LNCaP clone FGC (cell line): ENCODE data around the gene NSD1.

ENCODE experiments used
- DNase-seq: peaks from one replicate; pipeline ENCODE4 v3.0.0-alpha.2; 2011; ENCODE audit warnings: low read depth
- H3K4me3 ChIP-seq: 2 replicates; pipeline ENCODE4 v1.5.1; 2011; ENCODE audit warnings: mild to moderate bottlenecking, low read depth, low read length, control low read depth
- TF ChIP-seq, protein P1 (sequence below): IDR thresholded peaks from 2 replicates; pipeline ENCODE4 v1.5.1; 2012; ENCODE audit warnings: mild to moderate bottlenecking; ENCODE audit not compliant: control insufficient read depth, insufficient read depth; ENCODE audit errors: extremely low read depth

Gene NSD1

DNA sequence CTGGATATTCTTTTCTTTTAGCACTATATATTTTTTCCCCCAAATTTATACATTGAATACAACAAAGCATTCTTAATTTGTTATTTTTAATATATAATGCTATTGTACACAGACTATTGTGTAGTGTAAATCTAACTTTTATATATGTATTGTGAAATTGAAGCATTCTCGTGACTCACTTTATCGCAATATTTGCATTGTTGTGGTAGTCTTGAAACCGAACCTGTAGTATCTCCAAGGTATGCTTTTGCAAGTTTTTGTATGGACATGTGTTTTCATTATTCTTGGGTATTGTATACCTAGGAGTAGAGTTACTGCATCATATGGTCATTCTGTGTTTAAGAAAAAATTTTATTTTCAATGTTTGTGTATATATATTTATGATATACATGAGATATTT, 49.6 kb downstream of the NSD1 start:
- no peak for DNase-seq
- H3K4me3 ChIP-seq, result no peak overlapping the region
- TF ChIP-seq, protein P1, sequence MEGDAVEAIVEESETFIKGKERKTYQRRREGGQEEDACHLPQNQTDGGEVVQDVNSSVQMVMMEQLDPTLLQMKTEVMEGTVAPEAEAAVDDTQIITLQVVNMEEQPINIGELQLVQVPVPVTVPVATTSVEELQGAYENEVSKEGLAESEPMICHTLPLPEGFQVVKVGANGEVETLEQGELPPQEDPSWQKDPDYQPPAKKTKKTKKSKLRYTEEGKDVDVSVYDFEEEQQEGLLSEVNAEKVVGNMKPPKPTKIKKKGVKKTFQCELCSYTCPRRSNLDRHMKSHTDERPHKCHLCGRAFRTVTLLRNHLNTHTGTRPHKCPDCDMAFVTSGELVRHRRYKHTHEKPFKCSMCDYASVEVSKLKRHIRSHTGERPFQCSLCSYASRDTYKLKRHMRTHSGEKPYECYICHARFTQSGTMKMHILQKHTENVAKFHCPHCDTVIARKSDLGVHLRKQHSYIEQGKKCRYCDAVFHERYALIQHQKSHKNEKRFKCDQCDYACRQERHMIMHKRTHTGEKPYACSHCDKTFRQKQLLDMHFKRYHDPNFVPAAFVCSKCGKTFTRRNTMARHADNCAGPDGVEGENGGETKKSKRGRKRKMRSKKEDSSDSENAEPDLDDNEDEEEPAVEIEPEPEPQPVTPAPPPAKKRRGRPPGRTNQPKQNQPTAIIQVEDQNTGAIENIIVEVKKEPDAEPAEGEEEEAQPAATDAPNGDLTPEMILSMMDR, result no peak

DNA sequence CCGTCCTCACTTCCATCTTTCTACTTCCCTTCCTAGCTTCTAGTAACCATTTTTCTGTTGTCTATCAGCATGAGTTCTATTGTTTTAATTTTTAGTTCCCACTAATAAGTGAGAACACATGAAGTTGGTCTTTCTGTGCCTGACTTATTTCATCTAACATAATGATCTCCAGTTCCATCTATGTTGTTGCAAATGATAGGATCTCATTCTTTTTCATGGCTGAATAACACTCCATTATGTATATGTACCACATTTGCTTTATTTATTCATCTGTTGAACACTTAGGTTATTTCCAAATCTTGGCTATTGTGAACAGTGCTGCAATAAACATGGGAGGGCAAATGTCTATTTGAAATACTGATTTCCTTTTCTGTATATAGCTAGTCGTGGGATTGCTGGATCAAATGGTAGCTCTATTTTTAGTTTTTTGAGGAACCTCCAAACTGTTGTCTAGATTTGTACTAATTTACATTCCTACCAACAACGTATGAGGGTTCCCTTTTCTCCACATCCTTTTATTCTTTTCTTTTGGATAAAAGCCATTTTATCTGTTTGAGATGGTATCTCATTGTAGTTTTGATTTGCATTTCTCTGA, 50.3 kb downstream of the NSD1 start:
- H3K4me3 ChIP-seq, result no peak overlapping the region
- no peak for DNase-seq
- TF ChIP-seq, protein P1, result no peak

DNA sequence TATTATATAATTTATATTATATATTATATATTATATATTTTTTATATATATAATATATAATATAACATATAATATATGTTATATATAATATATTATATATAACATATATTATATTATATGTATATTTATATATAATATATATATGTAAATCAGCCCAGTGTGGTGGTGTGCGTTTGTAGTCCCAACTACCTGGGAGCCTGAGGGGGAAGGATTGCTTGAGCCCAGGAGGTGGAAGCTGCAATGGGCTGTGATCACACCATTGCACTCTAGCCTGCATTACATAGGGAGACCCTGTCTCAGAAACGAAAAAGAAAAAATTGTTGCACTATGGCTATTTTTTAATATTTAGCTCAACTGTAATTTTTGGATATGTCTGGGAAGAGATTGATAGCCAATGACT, 52.4 kb downstream of the NSD1 start:
- no peak for DNase-seq
- TF ChIP-seq, protein P1, result no peak

DNA sequence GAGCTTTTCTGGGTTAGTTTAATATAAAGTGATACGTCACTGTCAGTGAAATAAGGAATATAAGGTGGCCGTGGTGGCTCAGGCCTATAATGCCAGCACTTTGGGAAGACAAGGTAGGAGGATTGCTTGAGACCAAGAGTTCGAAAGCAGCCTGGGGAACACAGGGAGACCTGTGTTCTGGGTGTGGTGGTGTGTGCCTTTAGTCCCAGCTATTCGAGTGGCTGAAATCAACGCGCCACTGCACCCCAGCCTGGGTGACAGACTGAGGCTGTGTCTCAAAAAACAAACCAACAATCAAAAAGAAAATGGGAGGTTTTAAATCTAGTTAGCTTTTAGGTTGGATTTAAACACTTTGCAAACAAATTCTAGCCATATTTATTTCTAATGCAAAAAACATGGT, 53.1 kb downstream of the NSD1 start:
- H3K4me3 ChIP-seq, result no peak overlapping the region
- DNase-seq, result no peak
- TF ChIP-seq, protein P1, result no peak

More for the DNA sequence above, 52.4 kb downstream of the NSD1 start:
- H3K4me3 ChIP-seq, result no peak overlapping the region

DNA sequence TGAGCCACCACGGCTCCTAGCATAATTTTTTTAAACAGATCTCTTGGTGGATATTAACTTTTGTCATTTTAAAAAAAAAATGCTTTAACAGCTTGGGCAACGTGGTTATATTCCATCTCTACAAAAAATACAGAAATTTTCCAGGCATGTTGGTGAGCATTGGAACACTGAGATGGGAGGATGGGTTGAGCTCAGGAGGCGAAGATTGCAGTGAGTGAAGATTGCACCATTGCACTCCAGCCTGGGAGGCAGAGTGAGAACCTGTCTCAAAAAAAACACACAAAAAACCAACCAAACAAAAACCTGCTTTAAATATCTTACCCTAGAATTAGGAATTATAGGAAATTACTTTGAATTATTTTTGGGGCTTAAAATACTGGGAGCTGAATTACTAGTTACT, 55.2 kb downstream of the NSD1 start:
- no peak overlapping the region for H3K4me3 ChIP-seq
- no peak for DNase-seq
- TF ChIP-seq, protein P1, result no peak

DNA sequence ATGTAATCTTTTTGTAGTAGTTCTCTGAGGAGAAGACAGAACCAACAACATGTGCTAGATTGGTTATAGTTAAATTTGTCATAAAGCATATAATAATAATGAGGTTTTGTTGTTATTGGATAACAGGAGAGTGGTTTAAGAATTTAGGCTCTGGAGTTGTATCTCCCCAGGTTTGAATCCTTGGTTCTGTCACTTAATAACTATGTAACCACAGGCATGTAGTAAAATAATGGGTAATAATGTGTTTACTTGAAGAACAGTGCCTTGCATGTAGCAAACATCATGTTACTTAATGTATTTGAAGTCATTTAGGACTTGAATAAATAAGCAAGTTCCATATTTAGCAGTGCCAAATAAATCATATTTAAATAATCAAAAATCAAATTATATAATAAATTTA, 55.8 kb downstream of the NSD1 start:
- H3K4me3 ChIP-seq, result no peak overlapping the region
- peak; percentile 2 for DNase-seq
- TF ChIP-seq, protein P1, result no peak

DNA sequence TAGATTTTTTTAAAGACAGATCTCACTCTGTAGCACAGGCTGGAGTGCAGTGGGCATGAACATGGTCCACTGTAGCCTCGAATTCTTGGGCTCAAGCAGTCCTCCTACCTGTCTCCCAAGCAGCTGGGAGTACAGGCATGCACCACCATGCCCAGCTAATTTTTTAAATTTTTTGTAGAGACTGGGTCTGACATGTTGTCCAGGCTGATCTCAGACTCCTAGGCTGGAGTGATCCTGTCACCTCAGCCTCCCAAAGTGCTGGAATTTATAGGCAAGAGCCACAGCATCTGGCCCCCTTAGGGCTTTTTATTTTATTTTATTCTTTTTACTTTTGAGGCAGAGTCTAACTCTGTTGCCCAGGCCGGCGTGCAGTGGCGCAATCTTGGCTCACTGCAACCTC, 56.4 kb downstream of the NSD1 start:
- H3K4me3 ChIP-seq, result no peak overlapping the region
- DNase-seq, result no peak
- TF ChIP-seq, protein P1, result no peak
